HG02623 (cell line): ENCODE data around the gene EDNRB.
"Not testable (repeated sequence)": the region's sequence is repeated elsewhere in the genome, so short reads cannot be mapped to it uniquely, and the experiment has no call there.

ENCODE experiments used
- ATAC-seq: cut with Tn5 transposase; IDR thresholded peaks from one replicate; pipeline ENCODE4 v1.9.1; 2021; ENCODE audit warnings: moderate library complexity; ENCODE audit not compliant: unreplicated experiment

Gene EDNRB

DNA sequence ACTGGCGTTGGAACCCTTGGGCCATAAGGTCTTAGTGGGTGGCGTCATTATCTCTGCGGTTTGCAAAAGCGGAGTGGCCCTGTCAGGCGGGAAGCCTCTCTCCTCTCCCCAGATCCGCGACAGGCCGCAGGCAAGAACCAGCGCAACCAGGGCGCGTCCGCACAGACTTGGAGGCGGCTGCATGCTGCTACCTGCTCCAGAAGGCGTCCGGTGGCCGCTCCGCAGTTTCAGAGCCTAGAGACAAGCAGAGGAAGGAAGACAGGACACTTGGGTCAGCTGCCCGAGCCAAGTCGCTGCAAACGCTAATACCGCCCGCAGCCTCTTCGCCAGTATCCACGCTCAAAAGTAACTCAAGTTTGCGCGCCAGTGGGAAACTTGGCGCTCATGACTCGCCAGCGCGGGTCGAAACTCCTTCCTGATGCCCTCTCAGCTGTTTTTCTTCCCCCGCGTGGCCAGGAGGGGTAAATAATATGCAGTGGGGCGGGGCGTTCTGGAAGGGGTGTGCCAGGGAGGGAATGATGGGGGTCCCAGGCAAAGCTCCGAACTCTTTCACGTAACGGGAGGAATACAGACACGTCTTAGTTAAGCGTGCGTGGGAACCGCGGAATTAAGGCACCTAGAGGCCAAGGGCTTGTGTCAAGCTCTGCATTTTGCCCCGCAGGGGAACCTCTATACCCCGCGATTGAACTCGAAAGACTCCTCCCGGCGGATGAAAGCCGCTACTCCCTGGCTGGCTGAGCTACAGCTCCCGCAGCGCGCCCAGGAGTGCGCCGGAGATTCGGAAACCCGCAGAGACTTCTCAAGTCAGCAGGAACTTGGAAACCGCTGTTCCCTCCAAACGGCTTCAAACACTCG is at the start of gene EDNRB:
EDNRB (minus strand) TSS at position 441 of the 855 bp plus-strand sequence; CDS start at position 183, 258 bp downstream.
- ATAC-seq = no peak

- no peak for ATAC-seq
These were observed 48.0 kb upstream of the EDNRB start for GRCh38 chr13:77966671-77967070.

- ATAC-seq = no peak
These were observed 34.1 kb upstream of the EDNRB start for GRCh38 chr13:77952737-77953136.

DNA sequence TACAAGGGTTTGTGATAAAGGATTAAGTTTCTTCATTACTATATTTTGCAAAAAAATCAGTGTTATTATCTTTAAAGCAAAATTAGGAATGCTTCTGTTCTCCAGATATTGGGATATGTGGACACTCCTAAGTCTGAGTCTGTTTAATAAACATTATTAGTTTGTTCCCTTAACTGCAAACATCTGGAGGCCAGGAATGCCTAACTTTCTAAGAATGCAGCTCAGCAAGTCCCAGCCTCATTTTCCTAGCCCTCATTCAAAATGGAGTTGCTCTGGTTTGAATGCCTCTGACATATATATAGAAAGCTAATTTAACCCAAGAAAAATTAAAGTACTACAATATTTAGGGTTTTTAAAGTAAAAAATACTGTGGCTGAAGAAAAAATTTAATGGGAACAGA is 33.6 kb upstream of the EDNRB start:
- ATAC-seq = no peak

GRCh38 chr13:77946522-77946921 is 27.9 kb upstream of the EDNRB start:
- no peak for ATAC-seq

DNA sequence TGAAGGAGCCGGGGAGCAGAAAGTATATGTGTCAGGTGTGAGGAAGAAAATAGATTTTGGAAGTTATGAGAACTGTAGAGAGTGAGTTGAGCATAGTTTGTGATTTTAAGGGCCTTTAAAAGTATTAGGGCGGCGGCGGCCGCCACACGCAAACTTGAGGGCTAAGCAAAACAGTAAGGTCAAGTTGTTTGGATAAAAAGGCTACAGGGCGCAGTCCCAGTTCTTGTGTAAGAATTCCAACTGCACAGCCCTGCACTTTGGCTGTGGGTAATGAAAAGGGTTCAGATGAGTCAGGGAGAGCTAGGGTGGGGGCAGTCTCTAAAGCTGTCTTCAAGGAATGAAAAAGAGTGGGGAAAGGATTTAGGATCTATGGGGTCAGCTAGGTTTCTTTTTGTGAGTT is 16.4 kb upstream of the EDNRB start:
- not testable (repeated sequence) for ATAC-seq

GRCh38 chr13:77930430-77930829 is 11.8 kb upstream of the EDNRB start:
- ATAC-seq = peak; percentile 73

DNA sequence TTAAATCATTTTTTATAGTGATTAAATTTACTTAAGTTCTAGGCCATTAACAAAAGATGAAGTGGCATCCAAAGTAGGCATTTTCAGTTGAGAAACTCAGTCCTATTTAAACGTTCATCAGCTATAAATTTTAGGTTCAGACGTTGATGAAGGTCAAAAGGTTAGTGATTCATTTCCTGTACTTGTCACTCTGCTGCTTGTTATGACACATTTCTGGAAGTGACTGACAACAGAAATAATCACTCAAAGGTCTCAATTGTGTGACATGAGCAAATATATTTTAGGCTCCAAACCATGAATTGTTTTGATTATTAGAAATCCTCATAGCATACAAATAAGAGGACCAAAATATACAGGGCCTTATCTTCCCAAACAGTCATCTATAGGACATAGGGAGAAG is 10.3 kb upstream of the EDNRB start:
- peak; percentile 89 for ATAC-seq

DNA sequence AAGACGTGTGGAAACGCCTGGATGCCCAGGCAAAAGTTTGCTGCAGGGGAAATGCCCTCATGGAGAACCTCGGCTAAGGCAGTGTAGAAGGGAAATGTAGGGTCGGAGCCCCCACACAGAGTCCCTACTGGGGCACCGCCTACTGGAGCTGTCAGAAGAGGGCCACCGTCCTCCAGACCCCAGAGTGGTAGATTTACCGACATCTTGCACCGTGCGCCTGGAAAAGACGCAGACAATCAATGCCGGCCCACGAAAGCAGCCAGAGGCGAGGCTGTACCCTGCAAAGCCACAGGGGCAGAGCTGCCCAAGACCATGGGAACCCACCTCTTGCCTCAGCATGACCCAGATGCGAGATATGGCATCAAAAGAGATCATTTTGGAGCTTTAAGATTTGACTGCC is 7.0 kb upstream of the EDNRB start:
- ATAC-seq = no peak

- ATAC-seq = no peak
These were observed 1.3 kb upstream of the EDNRB start for GRCh38 chr13:77919921-77920294.

GRCh38 chr13:77919246-77919920 is 752 bp upstream of the EDNRB start:
- no peak for ATAC-seq

GRCh38 chr13:77916488-77916887 is 2.1 kb downstream of the EDNRB start:
- ATAC-seq = no peak

GRCh38 chr13:77915686-77916085 is 2.9 kb downstream of the EDNRB start:
- ATAC-seq = no peak

GRCh38 chr13:77913003-77913402 is 5.6 kb downstream of the EDNRB start:
- no peak for ATAC-seq

- no peak for ATAC-seq
These were observed 6.9 kb downstream of the EDNRB start for GRCh38 chr13:77911751-77912150.

GRCh38 chr13:77909827-77910226 is 8.8 kb downstream of the EDNRB start:
- ATAC-seq = no peak

GRCh38 chr13:77908531-77908930 is 10.1 kb downstream of the EDNRB start:
- no peak for ATAC-seq

DNA sequence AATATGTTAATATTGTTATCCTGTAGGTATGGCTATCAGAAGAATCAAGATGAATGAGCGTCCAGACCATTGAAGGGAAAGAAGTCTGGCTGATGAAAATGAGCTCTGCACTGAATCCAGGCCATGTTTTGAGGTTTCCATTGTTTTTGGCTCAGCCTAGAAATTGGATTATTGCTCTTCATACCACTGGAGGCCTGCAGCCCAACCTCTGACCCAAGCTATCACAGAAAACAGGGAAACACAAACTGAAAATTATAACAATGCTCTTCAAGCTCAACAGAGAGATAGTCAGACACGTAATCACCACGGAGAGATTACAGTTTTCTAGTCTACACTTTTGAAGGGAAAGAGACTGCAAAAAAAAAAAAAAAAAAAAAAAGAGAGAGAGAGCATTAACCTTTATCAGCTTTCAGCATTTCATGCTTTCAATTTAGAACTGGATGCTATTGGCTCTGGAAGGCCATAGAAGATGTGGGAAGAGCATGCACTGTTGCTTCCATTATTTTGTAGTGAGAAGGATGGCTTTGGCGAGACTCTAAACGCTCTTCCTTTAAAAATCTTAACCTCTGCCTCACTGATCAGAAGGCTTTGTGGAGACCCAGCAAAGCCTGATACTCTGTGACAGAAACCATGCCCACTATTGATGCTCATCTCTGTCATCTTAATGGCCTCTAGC is 10.8 kb downstream of the EDNRB start:
- no peak for ATAC-seq

DNA sequence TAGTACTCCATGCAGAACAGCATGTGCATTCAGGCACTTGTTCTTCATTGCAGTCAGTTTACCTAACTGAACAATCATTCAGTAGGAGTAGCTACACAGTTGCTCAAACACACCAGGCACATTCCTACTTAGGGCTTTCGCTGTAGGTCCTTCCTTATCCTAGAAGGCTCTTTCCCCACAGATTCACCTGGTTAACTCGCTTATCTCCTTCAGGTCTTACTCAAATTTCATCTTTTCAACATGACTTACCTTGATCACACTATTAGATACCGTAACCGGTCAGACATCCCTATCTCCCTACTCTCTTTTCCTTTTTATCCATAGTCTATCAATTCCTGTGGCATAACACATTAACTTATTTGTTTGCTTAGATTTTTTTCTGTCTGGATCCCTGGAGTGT is 14.6 kb downstream of the EDNRB start:
- no peak for ATAC-seq

DNA sequence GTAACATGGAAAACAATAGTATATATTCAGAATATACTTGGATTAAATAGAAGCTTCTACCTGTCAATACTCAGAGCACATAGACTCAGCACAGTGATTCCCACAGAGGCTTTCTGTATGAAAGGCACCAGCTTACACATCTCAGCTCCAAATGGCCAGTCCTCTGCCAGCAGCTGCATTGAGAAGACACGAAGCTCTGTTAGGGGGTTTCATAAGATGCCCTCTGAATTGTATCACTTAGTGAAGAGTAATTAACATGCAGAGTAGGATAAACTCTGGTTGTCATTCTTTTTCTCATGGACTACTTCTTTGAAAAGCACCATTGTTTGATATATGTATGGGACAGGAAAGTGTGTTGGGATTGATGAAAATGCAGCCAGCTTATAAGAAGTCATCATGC is 15.2 kb downstream of the EDNRB start:
- ATAC-seq = no peak

GRCh38 chr13:77902319-77902963 is 16.2 kb downstream of the EDNRB start:
- no peak for ATAC-seq
